D341Med (cell line): ENCODE data around the gene B3GALNT2.
"Not testable (repeated sequence)": the region's sequence is repeated elsewhere in the genome, so short reads cannot be mapped to it uniquely, and the experiment has no call there.

ENCODE experiments used
- DNase-seq: peaks from one replicate; pipeline ENCODE4 v3.0.0; 2012; ENCODE audit warnings: low spot score

Gene B3GALNT2

GRCh38 chr1:235503403-235504121 lies 690 bp downstream of the B3GALNT2 start:
- peak; percentile 62 for DNase-seq

GRCh38 chr1:235502601-235503402 lies 1.4 kb downstream of the B3GALNT2 start:
- DNase-seq: no peak

GRCh38 chr1:235500971-235501540 lies 3.2 kb downstream of the B3GALNT2 start:
- no peak for DNase-seq

- DNase-seq: no peak
These were observed 8.7 kb downstream of the B3GALNT2 start for GRCh38 chr1:235495551-235495950.

- DNase-seq: no peak
These were observed 9.2 kb downstream of the B3GALNT2 start for GRCh38 chr1:235495030-235495429.

GRCh38 chr1:235494531-235494930 lies 9.7 kb downstream of the B3GALNT2 start:
- DNase-seq: no peak

GRCh38 chr1:235491644-235492043 lies 12.6 kb downstream of the B3GALNT2 start:
- DNase-seq: no peak

GRCh38 chr1:235486321-235486720 lies 17.9 kb downstream of the B3GALNT2 start:
- no peak for DNase-seq

GRCh38 chr1:235485558-235485957 lies 18.7 kb downstream of the B3GALNT2 start:
- no peak for DNase-seq

GRCh38 chr1:235483090-235483489 lies 21.2 kb downstream of the B3GALNT2 start:
- DNase-seq: no peak

- no peak for DNase-seq
These were observed 30.4 kb downstream of the B3GALNT2 start for GRCh38 chr1:235473806-235474205.

- no peak for DNase-seq
These were observed 33.4 kb downstream of the B3GALNT2 start for GRCh38 chr1:235470741-235471439.

- DNase-seq: not testable (repeated sequence)
These were observed 34.4 kb downstream of the B3GALNT2 start for GRCh38 chr1:235469897-235470296.

- no peak for DNase-seq
These were observed 35.3 kb downstream of the B3GALNT2 start for GRCh38 chr1:235468970-235469369.

GRCh38 chr1:235468004-235468403 lies 36.2 kb downstream of the B3GALNT2 start:
- no peak for DNase-seq

GRCh38 chr1:235465066-235465465 lies 39.2 kb downstream of the B3GALNT2 start:
- no peak for DNase-seq

GRCh38 chr1:235462832-235463231 lies 41.4 kb downstream of the B3GALNT2 start:
- DNase-seq: not testable (repeated sequence)

- no peak for DNase-seq
These were observed 42.3 kb downstream of the B3GALNT2 start for GRCh38 chr1:235461954-235462353.

- no peak for DNase-seq
These were observed 43.5 kb downstream of the B3GALNT2 start for GRCh38 chr1:235460770-235461169.

GRCh38 chr1:235457856-235458255 lies 46.4 kb downstream of the B3GALNT2 start:
- not testable (repeated sequence) for DNase-seq

- DNase-seq: peak; percentile 38
These were observed 48.4 kb downstream of the B3GALNT2 start for GRCh38 chr1:235455823-235456222.

- no peak for DNase-seq
These were observed 49.2 kb downstream of the B3GALNT2 start for GRCh38 chr1:235455097-235455496.
